Activated naive CD4-positive, alpha-beta T cell treated with anti-CD3 and anti-CD28 coated beads, Interleukin-2, amount 50 U/mL, for 72 hours (primary cell): Measurements from ENCODE around the gene RPAIN. TPM values are rescaled to one million over a fixed set of nuclear protein-coding genes. Genes with fewer than 3 reads are reported as not detected.

Experiments
- ATAC-seq, 2 donors: fragments of 150-1000 bp; cut with Tn5 transposase; 2 replicates each; pipeline ENCODE4 v1.10.0; 2021; ENCODE audit warnings: mild to moderate bottlenecking in 2 of 2, moderate library complexity in 2 of 2
- DNase-seq, 2 donors: peaks; one replicate each; pipeline ENCODE4 v3.0.0; 2021 to 2022; ENCODE audit warnings: low spot score in 2 of 2
- H3K27ac Mint-ChIP-seq, 2 donors: one replicate each; pipeline ENCODE4 v1.8.0; 2022; ENCODE audit warnings: mild to moderate bottlenecking in 2 of 2, mixed read lengths in 2 of 2
- H3K36me3 Mint-ChIP-seq, 2 donors: one replicate each; pipeline ENCODE4 v1.8.0; 2022; ENCODE audit warnings: mixed read lengths in 2 of 2
- H3K9me3 Mint-ChIP-seq, 2 donors: one replicate each; pipeline ENCODE4 v1.8.0; 2022; ENCODE audit warnings: mixed read lengths in 2 of 2
- total RNA-seq, 2 donors: library from RNA; stranded (reverse); gene quantifications; one replicate each; pipeline ENCODE4 v1.2.3, GENCODE V29; 2022

RPAIN gene
- total RNA-seq, 2 donors from 2014 or later = 49.1 to 61.3 TPM

GRCh38 chr17:5444209-5444608, 24.2 kb downstream of the RPAIN start:
- Mint-ChIP-seq H3K36me3 (peaks cover 15 to 26% of the 10 kb centered on the region in 2 donors), H3K27ac (peak overlapping the region in 1 of 2 donors; percentile 45), H3K9me3 (no peaks in the 10 kb centered on the region)
- DNase-seq = no peak
- no peak for ATAC-seq

GRCh38 chr17:5446786-5447185, 26.8 kb downstream of the RPAIN start:
- H3K27ac Mint-ChIP-seq = no peak overlapping the region
- ATAC-seq = no peak
- peaks cover 15 to 26% of the 10 kb centered on the region in 2 donors for H3K36me3 Mint-ChIP-seq
- DNase-seq = no peak
- no peaks in the 10 kb centered on the region for H3K9me3 Mint-ChIP-seq

- ATAC-seq (no peak), DNase-seq (no peak)
- H3K27ac Mint-ChIP-seq = no peak overlapping the region
- peaks cover 12 to 23% of the 10 kb centered on the region in 2 donors for H3K36me3 Mint-ChIP-seq
- no peaks in the 10 kb centered on the region for H3K9me3 Mint-ChIP-seq
These were observed 44.9 kb downstream of the RPAIN start for GRCh38 chr17:5464717-5465507.

- no peaks in the 10 kb centered on the region for H3K9me3 Mint-ChIP-seq
- ATAC-seq (no peak), DNase-seq (no peak)
- H3K36me3 Mint-ChIP-seq = peaks cover 12 to 17% of the 10 kb centered on the region in 2 donors
- no peak overlapping the region for H3K27ac Mint-ChIP-seq
These were observed 46.3 kb downstream of the RPAIN start for GRCh38 chr17:5466295-5466694.

GRCh38 chr17:5467416-5467815, 47.4 kb downstream of the RPAIN start:
- ATAC-seq (no peak), DNase-seq (no peak)
- Mint-ChIP-seq H3K27ac (peak overlapping the region; percentile 78 to 83), H3K9me3 (no peaks in the 10 kb centered on the region), H3K36me3 (peaks cover 12 to 13% of the 10 kb centered on the region in 2 donors)

GRCh38 chr17:5468075-5468473, 48.1 kb downstream of the RPAIN start:
- Mint-ChIP-seq H3K36me3 (peaks cover 12% of the 10 kb centered on the region in 2 donors), H3K27ac (peak overlapping the region; percentile 78 to 83), H3K9me3 (no peaks in the 10 kb centered on the region)
- ATAC-seq (peak; percentile 17 to 40), DNase-seq (peak in 1 of 2 donors; percentile 19)

- DNase-seq = no peak
- H3K9me3 Mint-ChIP-seq = no peaks in the 10 kb centered on the region
- peaks cover 9 to 14% of the 10 kb centered on the region in 2 donors for H3K36me3 Mint-ChIP-seq
- no peak for ATAC-seq
- H3K27ac Mint-ChIP-seq = peak overlapping the region in 1 of 2 donors; percentile 38
These were observed 52.5 kb downstream of the RPAIN start for GRCh38 chr17:5472511-5472910.

GRCh38 chr17:5473906-5474305, 53.9 kb downstream of the RPAIN start:
- no peak overlapping the region for H3K27ac Mint-ChIP-seq
- no peak for DNase-seq
- ATAC-seq = no peak

GRCh38 chr17:5478992-5479391, 59.0 kb downstream of the RPAIN start:
- no peak for DNase-seq
- no peak overlapping the region for H3K27ac Mint-ChIP-seq
- no peak for ATAC-seq
- peaks cover 10 to 31% of the 10 kb centered on the region in 2 donors for H3K36me3 Mint-ChIP-seq
- no peaks in the 10 kb centered on the region for H3K9me3 Mint-ChIP-seq

More at GRCh38 chr17:5473906-5474305, 53.9 kb downstream of the RPAIN start:
- Mint-ChIP-seq H3K9me3 (no peaks in the 10 kb centered on the region), H3K36me3 (peaks cover 10 to 11% of the 10 kb centered on the region in 2 donors)

- peaks cover 22 to 46% of the 10 kb centered on the region in 2 donors for H3K36me3 Mint-ChIP-seq
- no peak for ATAC-seq
- no peaks in the 10 kb centered on the region for H3K9me3 Mint-ChIP-seq
- DNase-seq = no peak
- H3K27ac Mint-ChIP-seq = no peak overlapping the region
These were observed 61.0 kb downstream of the RPAIN start for GRCh38 chr17:5480962-5481361.

- DNase-seq = no peak
- Mint-ChIP-seq H3K27ac (no peak overlapping the region), H3K36me3 (peaks cover 25 to 47% of the 10 kb centered on the region in 2 donors), H3K9me3 (no peaks in the 10 kb centered on the region)
- no peak for ATAC-seq
These were observed 61.5 kb downstream of the RPAIN start for GRCh38 chr17:5481451-5481850.

Other genes starting within 250 kb of the RPAIN start
- gene ZNF594, start 228.3 kb upstream of the RPAIN start, total RNA-seq = 1 to 10 TPM; 3.3 to 8.2 TPM
- gene SCIMP, start 185.3 kb upstream of the RPAIN start, total RNA-seq = under 1 TPM in 1 of 2 donors, not detected in 1; 0.14 TPM
- gene RABEP1, start 137.9 kb upstream of the RPAIN start, total RNA-seq = 10 to 100 TPM; 49.7 to 52.1 TPM
- gene NUP88, start 520 bp upstream of the RPAIN start, total RNA-seq = 100 to 1,000 TPM; 121 to 136 TPM
- gene C1QBP, start 19.0 kb downstream of the RPAIN start, total RNA-seq = 100 to 1,000 TPM; 234 to 350 TPM
- gene DHX33, start 48.8 kb downstream of the RPAIN start, total RNA-seq = 10 to 100 TPM; 15.8 to 32.7 TPM
- gene DERL2, start 66.0 kb downstream of the RPAIN start, total RNA-seq = 10 to 100 TPM; 58.3 to 63.8 TPM
- 10 to 100 TPM; 26.4 to 46.6 TPM for gene MIS12, start 66.4 kb downstream of the RPAIN start, total RNA-seq
- 10 to 100 TPM; 47.0 to 55.1 TPM for gene NLRP1, start 164.3 kb downstream of the RPAIN start, total RNA-seq